Natural killer cell (primary cell): Measurements from ENCODE around the gene GALK1. TPM values are rescaled to one million over a fixed set of nuclear protein-coding genes. Genes with fewer than 3 reads are reported as not detected.

Experiments
- ATAC-seq, 3 donors: fragments of 150-1000 bp in 2 of 3; fragments of 200-7000 bp in 1 of 3; cut with Tn5 transposase; 1 replicate in 1 of 3; 2 replicates in 2 of 3; pipeline ENCODE4 v1.10.0; 2021; ENCODE audit warnings: mild to moderate bottlenecking in 2 of 3, moderate library complexity in 2 of 3
- DNase-seq, 2 donors: peaks; one replicate each; pipeline versions ENCODE4 v3.0.0 to v3.0.0-alpha.2; 2013 to 2021; ENCODE audit warnings: mixed read lengths in 1 of 2
- H3K27ac ChIP-seq: one replicate; pipeline ENCODE4 v1.5.1; 2013; ENCODE audit warnings: mild to moderate bottlenecking, low read length
- H3K27me3 ChIP-seq: one replicate; pipeline ENCODE4 v1.6.1; 2013; ENCODE audit warnings: low read length; ENCODE audit not compliant: control insufficient read depth, insufficient read depth
- H3K36me3 ChIP-seq: one replicate; pipeline ENCODE4 v1.6.1; 2013; ENCODE audit warnings: low read length; ENCODE audit not compliant: control insufficient read depth, insufficient read depth
- H3K4me1 ChIP-seq: one replicate; pipeline ENCODE4 v1.6.1; 2013; ENCODE audit warnings: low read length; ENCODE audit not compliant: control insufficient read depth, insufficient read depth
- H3K4me3 ChIP-seq: one replicate; pipeline ENCODE4 v1.5.1; 2013; ENCODE audit warnings: low read length
- H3K9me3 ChIP-seq: one replicate; pipeline ENCODE4 v1.6.1; 2013; ENCODE audit warnings: low read length; ENCODE audit not compliant: control insufficient read depth, insufficient read depth
- H3K27ac Mint-ChIP-seq, 2 donors: one replicate each; pipeline ENCODE4 v1.8.0; 2022; ENCODE audit warnings: mild to moderate bottlenecking in 2 of 2, mixed read lengths in 2 of 2, moderate library complexity in 1 of 2
- H3K27me3 Mint-ChIP-seq, 2 donors: one replicate each; pipeline ENCODE4 v1.8.0; 2022; ENCODE audit warnings: low read depth in 2 of 2, mixed read lengths in 2 of 2
- H3K36me3 Mint-ChIP-seq: one replicate; pipeline ENCODE4 v1.8.0; 2022; ENCODE audit warnings: mixed read lengths
- H3K4me1 Mint-ChIP-seq, 2 donors: one replicate each; pipeline ENCODE4 v1.8.0; 2022; ENCODE audit warnings: mixed read lengths in 2 of 2
- H3K4me3 Mint-ChIP-seq: one replicate; pipeline ENCODE4 v1.8.0; 2022; ENCODE audit warnings: mild to moderate bottlenecking, moderate library complexity, mixed read lengths
- H3K9me3 Mint-ChIP-seq, 2 donors: one replicate each; pipeline ENCODE4 v1.8.0; 2022; ENCODE audit warnings: mixed read lengths in 2 of 2
- CTCF ChIP-seq: fragments of 200-600 bp; IDR thresholded peaks from one replicate; pipeline ENCODE4 v1.8.0; 2022; ENCODE audit warnings: antibody characterized with exemption
- WGBS: methylation state at CpG from one replicate; pipeline ENCODE4 v1.1.7; 2013; ENCODE audit warnings: missing lambda C conversion rate; ENCODE audit not compliant: insufficient coverage; 5-methylcytosine and 5-hydroxymethylcytosine counted together
- intact Hi-C: fragments of 100-400 bp; cut with micrococcal nuclease; formaldehyde crosslinking; loops from one replicate; pipeline ENCODE4 v1.14.2; 2022
- total RNA-seq, 4 donors: library from RNA; stranded (reverse); fragments of 120-200 nt in 1 of 4; gene quantifications; one replicate each; pipeline versions ENCODE4 v1.2.3 to v1.2.4, GENCODE V29; 2013 to 2022

Gene GALK1
- total RNA-seq, 3 donors from 2014 or later (not counting 1 experiment from before 2014, with no cell fraction given) = 11.9 to 15.9 (median 12.6) TPM

- TF ChIP-seq CTCF = no peak
- H3K27me3 ChIP-seq = peaks cover 8% of the 10 kb centered on the region
- intact Hi-C loops = no loop called here
- peak overlapping the region; percentile 67 for H3K4me3 Mint-ChIP-seq
- DNase-seq = no peak
- no peaks in the 10 kb centered on the region for H3K36me3 Mint-ChIP-seq
- peaks cover 0 to 10% of the 10 kb centered on the region in 2 donors for H3K4me1 Mint-ChIP-seq
- H3K9me3 Mint-ChIP-seq = no peaks in the 10 kb centered on the region
- H3K4me3 ChIP-seq = no peak overlapping the region
- ATAC-seq = no peak
- H3K27ac ChIP-seq = no peak overlapping the region
- H3K27ac Mint-ChIP-seq = no peak overlapping the region
- H3K4me1 ChIP-seq = peaks cover 13% of the 10 kb centered on the region
- 95% methylated on average over 5 of the region's 5 CpGs for WGBS
- peaks cover 0 to 3% of the 10 kb centered on the region in 2 donors for H3K27me3 Mint-ChIP-seq
- no peaks in the 10 kb centered on the region for H3K36me3 ChIP-seq
- H3K9me3 ChIP-seq = no peaks in the 10 kb centered on the region
Observed at GRCh38 chr17:75722076-75722475, 42.9 kb downstream of the GALK1 start.

GRCh38 chr17:75721463-75722011 lies 43.5 kb downstream of the GALK1 start:
- H3K36me3 Mint-ChIP-seq = no peaks in the 10 kb centered on the region
- H3K27ac Mint-ChIP-seq = no peak overlapping the region
- peaks cover 0 to 10% of the 10 kb centered on the region in 2 donors for H3K4me1 Mint-ChIP-seq
- ATAC-seq (no peak), DNase-seq (no peak)
- H3K9me3 Mint-ChIP-seq = no peaks in the 10 kb centered on the region
- Histone ChIP-seq H3K27ac (no peak overlapping the region), H3K4me1 (peaks cover 13% of the 10 kb centered on the region), H3K27me3 (peaks cover 8% of the 10 kb centered on the region), H3K9me3 (no peaks in the 10 kb centered on the region), H3K4me3 (no peak overlapping the region), H3K36me3 (no peaks in the 10 kb centered on the region)
- TF ChIP-seq CTCF = no peak
- intact Hi-C loops = no loop called here
- H3K4me3 Mint-ChIP-seq = peak overlapping the region; percentile 67
- peaks cover 0 to 3% of the 10 kb centered on the region in 2 donors for H3K27me3 Mint-ChIP-seq
- 36% methylated on average over 31 of the region's 33 CpGs for WGBS

GRCh38 chr17:75720656-75721462 lies 44.1 kb downstream of the GALK1 start, which contains the start of gene ITGB4:
Gene ITGB4, plus strand, starts transcription at chr17:75721459. Its CDS starts 3,245 bp downstream, at chr17:75724704.
- ATAC-seq (peak; percentile 81 to 94 (median 90)), DNase-seq (peak; percentile 54 to 84)
- Histone ChIP-seq H3K4me3 (peak within 1 kb of the TSS; percentile 2), H3K27ac (no peak within 1 kb of the TSS), H3K27me3 (peaks cover 8% of the 10 kb centered on the region), H3K4me1 (peaks cover 13% of the 10 kb centered on the region), H3K9me3 (no peaks in the 10 kb centered on the region), H3K36me3 (no peaks in the 10 kb centered on the region)
- peaks cover 0 to 3% of the 10 kb centered on the region in 2 donors for H3K27me3 Mint-ChIP-seq
- intact Hi-C loops = no loop called here
- no peaks in the 10 kb centered on the region for H3K9me3 Mint-ChIP-seq
- peak within 1 kb of the TSS; percentile 87 for H3K4me3 Mint-ChIP-seq
- peak within 1 kb of the TSS in 1 of 2 donors; percentile 31 for H3K27ac Mint-ChIP-seq
- peaks cover 0 to 10% of the 10 kb centered on the region in 2 donors for H3K4me1 Mint-ChIP-seq
- TF ChIP-seq CTCF = no peak
- no peaks in the 10 kb centered on the region for H3K36me3 Mint-ChIP-seq
- 3% methylated on average over 70 of the region's 70 CpGs for WGBS
